ENCODE results near the gene RBM7.

RBM7 gene

GRCh38 chr11:114375052-114375451 lies 25.4 kb upstream of the RBM7 start:
- Histone ChIP-seq H3K27me3 (ENCODE audit: control insufficient read depth, low read length) (peaks cover 18% of the 10 kb centered on the region), H4K20me1 (ENCODE audit: control insufficient read depth, insufficient read depth, low read depth, low read length) (no peaks in the 10 kb centered on the region), H3K79me2 (ENCODE audit: control insufficient read depth, low read length) (no peaks in the 10 kb centered on the region), H3K36me3 (ENCODE audit: control insufficient read depth, low read length) (no peaks in the 10 kb centered on the region), H3K27ac (ENCODE audit: low read depth, low read length) (no peak overlapping the region), H3K9me3 (ENCODE audit: control insufficient read depth, insufficient read depth, low read length) (no peaks in the 10 kb centered on the region), H3K4me3 (ENCODE audit: low read length) (no peak overlapping the region), H3K9me2 (replicated peaks; ENCODE audit: control insufficient read depth, low read length) (no peaks in the 10 kb centered on the region; the same call in 1 of the 2 replicates), H3K4me2 (ENCODE audit: low read length) (no peak overlapping the region), H3F3A (ENCODE audit: control insufficient read depth, insufficient read depth) (no peaks in the 10 kb centered on the region), H3K4me1 (ENCODE audit: control insufficient read depth, low read length) (no peaks in the 10 kb centered on the region)
- TF ChIP-seq EZH2phosphoT487 (IDR thresholded peaks at IDR 0.05; ENCODE audit: borderline replicate concordance, low read length) = no peak
- TF ChIP-seq, protein P1, sequence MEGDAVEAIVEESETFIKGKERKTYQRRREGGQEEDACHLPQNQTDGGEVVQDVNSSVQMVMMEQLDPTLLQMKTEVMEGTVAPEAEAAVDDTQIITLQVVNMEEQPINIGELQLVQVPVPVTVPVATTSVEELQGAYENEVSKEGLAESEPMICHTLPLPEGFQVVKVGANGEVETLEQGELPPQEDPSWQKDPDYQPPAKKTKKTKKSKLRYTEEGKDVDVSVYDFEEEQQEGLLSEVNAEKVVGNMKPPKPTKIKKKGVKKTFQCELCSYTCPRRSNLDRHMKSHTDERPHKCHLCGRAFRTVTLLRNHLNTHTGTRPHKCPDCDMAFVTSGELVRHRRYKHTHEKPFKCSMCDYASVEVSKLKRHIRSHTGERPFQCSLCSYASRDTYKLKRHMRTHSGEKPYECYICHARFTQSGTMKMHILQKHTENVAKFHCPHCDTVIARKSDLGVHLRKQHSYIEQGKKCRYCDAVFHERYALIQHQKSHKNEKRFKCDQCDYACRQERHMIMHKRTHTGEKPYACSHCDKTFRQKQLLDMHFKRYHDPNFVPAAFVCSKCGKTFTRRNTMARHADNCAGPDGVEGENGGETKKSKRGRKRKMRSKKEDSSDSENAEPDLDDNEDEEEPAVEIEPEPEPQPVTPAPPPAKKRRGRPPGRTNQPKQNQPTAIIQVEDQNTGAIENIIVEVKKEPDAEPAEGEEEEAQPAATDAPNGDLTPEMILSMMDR (IDR thresholded peaks at IDR 0.05; ENCODE audit: low read depth, low read length, poor library complexity, severe bottlenecking) = no peak

DNA sequence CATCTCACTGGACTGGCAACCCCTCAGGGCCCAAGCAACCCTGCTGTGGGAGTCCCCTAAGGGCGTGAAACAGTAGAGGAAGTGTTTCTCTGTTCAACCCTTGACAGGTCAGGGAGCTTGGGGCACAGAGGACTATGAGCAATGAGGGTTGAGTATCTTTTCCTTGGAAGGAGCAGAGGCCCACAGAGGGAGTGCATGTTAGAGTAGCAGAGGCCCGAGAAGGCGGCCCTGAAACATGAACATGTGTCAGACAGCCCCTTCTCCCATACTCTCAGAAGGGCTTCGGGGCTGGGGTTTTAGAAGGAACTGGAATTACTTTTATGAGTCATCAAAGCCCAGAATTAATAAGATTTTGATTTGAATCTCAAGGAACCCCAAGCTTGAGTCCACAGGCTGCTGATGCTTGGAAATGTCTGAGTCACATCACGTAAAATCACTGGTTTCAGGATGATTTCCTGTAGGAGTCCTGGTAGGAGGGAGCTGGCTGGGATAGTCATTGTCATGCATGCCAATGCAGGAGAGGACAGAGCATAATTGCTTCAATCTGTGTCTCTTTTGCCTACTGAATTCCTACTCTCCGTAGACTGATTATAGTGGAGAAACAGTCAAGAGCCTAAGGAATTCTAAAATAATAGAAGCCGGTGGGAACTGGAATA lies 22.7 kb upstream of the RBM7 start:
- no peaks in the 10 kb centered on the region for H4K20me1 ChIP-seq (ENCODE audit: control insufficient read depth, insufficient read depth, low read depth, low read length)
- no peaks in the 10 kb centered on the region for H3K36me3 ChIP-seq (ENCODE audit: control insufficient read depth, low read length)
- no peak for TF ChIP-seq EZH2phosphoT487 (IDR thresholded peaks at IDR 0.05; ENCODE audit: borderline replicate concordance, low read length)
- TF ChIP-seq, protein P1 (IDR thresholded peaks at IDR 0.05; ENCODE audit: low read depth, low read length, poor library complexity, severe bottlenecking) = no peak
- no peaks in the 10 kb centered on the region for H3K9me3 ChIP-seq (ENCODE audit: control insufficient read depth, insufficient read depth, low read length)
- H3K9me2 ChIP-seq (replicated peaks; ENCODE audit: control insufficient read depth, low read length) = no peaks in the 10 kb centered on the region; the same call in 1 of the 2 replicates
- H3K4me3 ChIP-seq (ENCODE audit: low read length) = no peak overlapping the region
- H3F3A ChIP-seq (ENCODE audit: control insufficient read depth, insufficient read depth) = no peaks in the 10 kb centered on the region
- H3K79me2 ChIP-seq (ENCODE audit: control insufficient read depth, low read length) = no peaks in the 10 kb centered on the region
- H3K4me1 ChIP-seq (ENCODE audit: control insufficient read depth, low read length) = no peaks in the 10 kb centered on the region
- no peak overlapping the region for H3K27ac ChIP-seq (ENCODE audit: low read depth, low read length)
- H3K4me2 ChIP-seq (ENCODE audit: low read length) = no peak overlapping the region
- peaks cover 24% of the 10 kb centered on the region for H3K27me3 ChIP-seq (ENCODE audit: control insufficient read depth, low read length)

DNA sequence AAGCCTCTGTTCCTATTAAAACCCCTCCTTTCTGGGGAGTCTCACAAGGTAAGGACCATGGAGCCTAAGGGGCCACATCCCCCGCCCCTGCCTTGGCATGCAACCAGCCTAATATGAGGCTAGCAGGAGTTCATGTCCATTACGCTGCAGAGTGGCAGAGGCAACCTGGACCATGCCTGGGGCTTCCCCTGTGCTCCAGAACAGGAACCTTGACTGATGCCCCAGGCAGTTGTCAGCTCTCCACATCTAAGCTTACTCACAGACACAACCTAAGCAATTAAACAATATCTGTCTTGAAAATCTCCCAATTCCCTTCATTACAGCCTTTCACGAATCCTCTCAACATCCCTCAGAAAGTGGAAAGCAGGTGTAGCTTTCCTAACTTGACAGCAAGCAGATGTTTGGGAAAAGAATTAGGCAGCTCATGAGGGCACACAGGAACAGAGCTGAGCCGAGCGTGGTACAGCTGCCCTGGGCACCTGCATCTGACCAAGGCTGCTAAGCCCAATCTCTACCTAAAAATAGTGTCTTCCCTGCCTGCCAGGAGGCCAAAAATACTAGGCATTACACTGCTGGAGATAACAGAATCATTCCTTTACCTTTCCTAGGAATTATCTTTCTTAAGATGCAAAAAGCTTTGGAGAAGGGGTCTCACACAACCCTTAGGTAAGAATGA lies 20.9 kb upstream of the RBM7 start:
- H3K9me2 ChIP-seq (replicated peaks; ENCODE audit: control insufficient read depth, low read length) = no peaks in the 10 kb centered on the region; the same call in 1 of the 2 replicates
- no peaks in the 10 kb centered on the region for H3K79me2 ChIP-seq (ENCODE audit: control insufficient read depth, low read length)
- H3K9me3 ChIP-seq (ENCODE audit: control insufficient read depth, insufficient read depth, low read length) = no peaks in the 10 kb centered on the region
- H3K27ac ChIP-seq (ENCODE audit: low read depth, low read length) = no peak overlapping the region
- no peaks in the 10 kb centered on the region for H4K20me1 ChIP-seq (ENCODE audit: control insufficient read depth, insufficient read depth, low read depth, low read length)
- no peaks in the 10 kb centered on the region for H3K36me3 ChIP-seq (ENCODE audit: control insufficient read depth, low read length)
- H3K4me2 ChIP-seq (ENCODE audit: low read length) = no peak overlapping the region
- TF ChIP-seq EZH2phosphoT487 (IDR thresholded peaks at IDR 0.05; ENCODE audit: borderline replicate concordance, low read length) = no peak
- TF ChIP-seq, protein P1 (IDR thresholded peaks at IDR 0.05; ENCODE audit: low read depth, low read length, poor library complexity, severe bottlenecking) = no peak
- H3F3A ChIP-seq (ENCODE audit: control insufficient read depth, insufficient read depth) = no peaks in the 10 kb centered on the region
- H3K4me1 ChIP-seq (ENCODE audit: control insufficient read depth, low read length) = no peaks in the 10 kb centered on the region
- H3K4me3 ChIP-seq (ENCODE audit: low read length) = no peak overlapping the region
- H3K27me3 ChIP-seq (ENCODE audit: control insufficient read depth, low read length) = peaks cover 24% of the 10 kb centered on the region

All from DOHH2 (cell line).